HG03565 (cell line): ENCODE measurements around the gene NDUFAF8.

Experiments
- ATAC-seq: cut with Tn5 transposase; IDR thresholded peaks from one replicate; pipeline ENCODE4 v1.9.1; 2021; ENCODE audit warnings: mild to moderate bottlenecking, moderate library complexity; ENCODE audit not compliant: unreplicated experiment

NDUFAF8 gene

DNA sequence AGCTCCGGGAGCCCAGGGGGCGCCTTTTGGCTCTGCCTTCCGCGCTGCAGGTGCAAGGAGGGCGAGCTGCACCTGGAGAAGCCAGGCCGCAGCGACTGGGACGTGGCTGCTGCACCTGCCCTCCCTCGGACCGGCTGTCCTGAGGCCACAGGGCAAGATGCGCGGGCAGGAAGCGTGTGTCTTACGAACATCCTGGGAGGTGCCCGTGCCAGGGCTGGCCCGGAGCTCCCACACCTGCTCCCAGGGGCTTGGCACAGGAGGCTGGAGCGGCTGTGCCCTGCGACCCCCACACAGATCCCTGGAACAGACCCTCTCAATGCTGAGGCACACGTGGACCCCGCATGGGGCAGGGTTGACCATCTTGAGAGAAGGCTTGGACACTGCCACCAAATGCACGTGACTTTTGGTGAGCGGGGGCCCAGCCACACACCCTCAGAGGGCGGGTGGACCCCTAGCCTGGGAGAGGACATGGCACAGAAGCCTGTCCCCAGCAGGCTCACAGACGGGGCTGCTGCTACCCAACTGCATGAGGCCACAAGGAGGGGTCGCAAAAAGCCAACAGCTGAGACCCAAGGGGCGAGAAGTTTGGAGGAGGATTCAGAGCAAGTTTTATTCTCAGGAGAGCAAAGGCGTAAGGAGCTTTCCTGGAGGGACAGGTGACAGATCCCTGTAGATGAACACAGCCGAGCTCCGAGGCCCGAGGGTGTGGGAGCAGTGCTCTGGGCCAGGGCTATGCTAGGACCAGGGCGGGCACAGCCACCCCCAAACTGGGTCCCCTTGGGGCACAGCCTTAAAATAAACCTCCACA lies 11.4 kb downstream of the NDUFAF8 start:
- ATAC-seq, result no peak

DNA sequence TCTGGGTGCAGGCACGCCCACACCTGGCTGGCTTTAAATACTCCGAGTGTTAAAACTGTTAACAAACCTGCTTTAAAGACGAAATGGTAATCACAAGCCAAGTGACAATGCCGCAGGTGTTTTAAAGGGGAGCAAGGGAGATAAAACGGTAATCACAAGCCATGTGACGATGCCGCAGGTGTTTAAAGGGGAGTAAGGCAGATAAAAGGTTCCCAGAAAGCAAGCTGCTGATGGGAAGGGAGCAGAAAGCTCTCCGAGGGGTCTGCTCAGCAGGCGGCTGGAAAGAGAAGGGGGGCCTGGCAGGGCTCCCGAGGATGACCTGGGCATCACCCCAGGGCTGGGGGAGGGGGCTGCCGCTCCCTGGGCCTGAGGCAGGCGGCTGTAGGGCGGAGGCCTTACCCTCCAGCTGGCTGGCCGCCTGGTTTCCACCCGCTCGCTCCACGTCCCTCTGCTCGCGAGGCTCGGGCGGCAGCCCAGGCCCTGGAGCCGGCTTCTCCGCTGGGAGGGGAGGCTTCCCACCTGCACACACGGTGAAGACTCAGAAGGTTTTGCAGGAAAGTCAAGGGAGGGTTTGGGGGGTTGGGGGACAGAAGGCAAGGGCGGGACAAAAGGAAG lies 12.1 kb downstream of the NDUFAF8 start:
- no peak for ATAC-seq

DNA sequence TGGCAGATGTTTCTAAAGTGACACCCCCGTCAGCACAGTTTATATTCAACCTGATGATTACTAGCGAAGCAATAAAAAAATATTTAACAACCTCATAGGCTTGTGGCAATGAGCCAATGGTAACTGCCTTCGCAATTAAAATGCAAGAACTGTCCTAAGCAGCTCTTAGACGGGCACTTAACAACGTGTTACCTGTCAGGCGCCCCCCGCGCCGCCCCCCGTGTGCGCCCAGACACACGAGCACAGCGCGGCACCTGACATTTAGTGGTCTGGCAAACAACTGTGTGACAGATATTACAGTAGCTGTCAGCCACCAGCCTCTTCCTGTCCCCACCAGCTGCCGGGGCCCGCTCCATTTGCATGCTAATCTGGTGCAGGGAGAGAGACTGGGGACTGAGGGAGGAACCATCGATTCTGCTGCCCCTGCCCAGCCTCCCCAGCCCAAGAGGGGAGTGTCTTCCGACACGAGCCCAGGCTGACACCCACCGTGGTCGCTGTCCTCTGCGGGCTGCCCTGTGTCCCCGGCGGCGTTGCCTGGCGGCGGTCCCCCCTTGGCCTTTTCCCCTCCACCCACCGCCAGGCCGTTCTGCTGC lies 12.7 kb downstream of the NDUFAF8 start:
- ATAC-seq, result no peak

- ATAC-seq, result no peak
These were observed 13.3 kb downstream of the NDUFAF8 start for GRCh38 chr17:81252326-81252986.

DNA sequence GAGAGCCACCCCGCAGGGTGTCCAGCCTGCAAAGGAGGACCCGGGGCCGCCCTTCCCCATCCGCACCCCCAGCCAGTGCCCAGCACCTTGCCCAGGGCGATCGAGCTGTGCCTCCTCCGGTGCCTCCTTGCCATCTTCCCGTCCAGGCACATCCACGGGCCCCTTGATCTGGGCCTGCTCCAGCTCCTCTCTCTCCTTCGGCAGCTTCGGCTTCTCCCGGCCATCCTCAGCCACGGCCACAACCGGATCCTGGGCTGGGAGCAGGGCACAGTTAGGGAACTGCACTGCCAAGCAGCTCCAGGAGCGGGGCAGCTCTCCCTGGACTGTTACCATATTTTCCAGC lies 13.8 kb downstream of the NDUFAF8 start:
- no peak for ATAC-seq

DNA sequence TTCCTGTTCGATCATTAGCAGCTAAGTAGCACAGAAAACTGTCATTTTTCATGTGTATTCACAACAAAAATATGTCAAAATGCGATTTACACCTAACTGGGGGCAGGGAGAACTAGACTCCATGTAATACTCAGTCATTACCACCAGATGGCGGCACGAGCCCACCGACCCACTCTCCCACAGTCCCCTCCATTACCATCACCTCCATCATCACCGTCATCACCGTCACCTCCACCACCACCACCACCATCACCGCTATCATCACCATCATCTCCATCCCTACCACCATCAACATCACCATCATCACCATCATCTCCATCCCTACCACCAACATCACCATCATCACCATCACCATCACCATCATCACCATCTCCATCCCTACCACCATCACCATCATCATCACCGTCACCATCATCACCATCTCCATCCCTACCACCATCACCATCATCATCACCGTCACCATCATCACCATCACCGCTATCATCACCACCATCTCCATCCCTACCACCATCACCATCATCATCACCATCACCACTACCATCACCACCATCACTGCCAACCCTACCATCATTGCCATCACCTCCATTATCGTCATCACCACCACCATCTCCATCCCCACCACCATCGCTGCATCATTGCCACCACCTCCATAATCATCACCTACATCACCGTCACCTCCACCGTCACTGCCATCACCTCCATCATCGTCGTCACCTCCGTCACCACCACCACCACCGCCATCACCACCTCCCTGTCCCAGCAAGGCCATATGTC lies 14.4 kb downstream of the NDUFAF8 start:
- no peak for ATAC-seq

DNA sequence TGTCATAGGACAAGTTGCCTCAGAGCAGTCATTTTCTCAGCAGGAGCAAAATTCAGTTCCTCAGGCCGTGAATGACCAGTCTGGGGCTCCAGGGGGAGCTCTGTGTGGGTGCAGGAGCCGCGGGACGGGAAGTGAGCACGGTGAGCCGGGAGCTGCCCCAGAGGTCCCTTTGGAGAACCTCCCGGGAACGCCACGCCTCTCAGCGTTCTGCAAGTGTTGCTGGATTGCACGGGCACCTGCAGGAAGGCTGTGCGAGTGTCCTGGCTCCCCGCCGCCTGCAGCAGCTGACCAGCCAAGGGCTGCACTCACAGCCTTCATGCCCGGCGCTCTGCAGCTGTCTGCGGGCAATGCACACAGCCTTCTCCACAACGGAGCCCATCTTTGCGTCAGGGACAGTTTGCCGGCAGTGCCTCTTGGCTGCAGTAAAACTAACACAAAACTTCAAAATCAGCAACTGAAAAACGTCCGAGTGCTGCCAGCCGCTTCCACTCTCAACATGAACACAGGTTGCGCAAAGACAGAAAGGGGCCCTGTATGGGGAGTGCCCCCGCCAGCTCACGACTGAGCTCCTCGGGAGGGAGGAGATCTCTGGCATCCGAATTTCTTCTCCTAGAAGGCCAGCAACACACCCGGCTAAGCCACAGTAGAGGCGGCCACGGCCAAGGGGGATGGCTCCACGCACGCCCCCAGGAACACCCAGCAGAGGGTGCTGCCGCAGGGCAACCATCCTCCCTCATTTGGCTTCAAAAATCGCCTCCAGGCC lies 16.0 kb downstream of the NDUFAF8 start:
- ATAC-seq, result no peak

DNA sequence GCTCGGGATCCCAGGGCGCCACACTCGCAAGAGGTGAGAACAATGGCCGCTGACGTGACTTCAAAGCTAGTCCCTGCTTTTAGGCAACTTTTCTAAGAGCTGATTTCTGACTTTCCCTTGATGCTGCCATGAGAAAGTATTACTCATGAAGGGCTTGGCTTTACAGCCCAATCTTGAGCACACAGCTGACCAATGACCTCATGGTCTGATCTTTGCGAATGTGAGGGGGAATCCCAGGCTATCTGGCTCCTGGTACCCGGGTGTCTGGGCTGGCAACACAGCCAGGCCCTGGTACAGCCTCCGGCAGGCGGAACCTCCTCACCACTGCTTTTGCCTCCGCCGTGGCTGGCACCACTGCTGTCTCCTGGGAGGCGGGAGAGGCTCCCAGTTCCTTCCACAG lies 17.5 kb downstream of the NDUFAF8 start:
- ATAC-seq, result no peak

DNA sequence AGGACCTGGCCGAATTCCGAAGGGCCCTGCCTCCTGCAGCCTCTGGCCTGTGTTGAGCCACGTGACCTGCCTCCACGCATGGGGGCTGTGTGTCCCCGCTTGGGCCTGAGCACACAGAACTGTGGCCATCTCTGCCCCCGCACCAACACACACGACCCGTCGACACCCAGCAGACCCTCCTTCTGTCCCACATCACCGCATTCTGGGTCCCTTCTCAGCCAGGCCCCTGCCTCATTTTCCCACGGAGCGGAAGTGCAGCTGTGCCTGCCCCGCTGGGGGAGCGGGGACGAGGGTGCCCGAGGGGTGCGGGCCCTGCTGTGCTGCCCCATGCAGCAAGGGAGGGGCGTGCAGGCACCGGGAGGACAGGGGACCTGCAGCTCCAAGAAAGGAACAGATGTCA lies 18.4 kb downstream of the NDUFAF8 start:
- no peak for ATAC-seq

DNA sequence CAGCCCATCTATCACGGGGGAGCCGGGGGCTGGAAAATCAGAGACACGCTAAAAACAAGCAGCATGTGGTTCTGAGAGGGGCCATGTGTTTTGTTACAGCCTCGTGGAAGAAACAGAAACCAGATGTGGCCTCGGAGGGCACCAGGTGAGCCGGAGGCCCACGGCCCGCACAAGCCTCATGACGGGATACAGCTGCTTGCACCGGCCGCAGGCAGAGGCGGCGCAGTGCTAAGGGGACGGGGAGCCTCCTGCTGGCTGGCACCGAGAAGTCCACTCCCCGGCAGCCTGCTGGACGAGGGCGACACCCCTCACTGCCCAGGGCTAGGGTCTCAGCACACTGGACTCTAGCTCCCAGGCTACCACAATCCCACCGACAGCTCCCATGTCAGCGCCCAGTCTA lies 19.2 kb downstream of the NDUFAF8 start:
- ATAC-seq, result no peak

GRCh38 chr17:81259058-81259605 lies 20.0 kb downstream of the NDUFAF8 start:
- no peak for ATAC-seq

DNA sequence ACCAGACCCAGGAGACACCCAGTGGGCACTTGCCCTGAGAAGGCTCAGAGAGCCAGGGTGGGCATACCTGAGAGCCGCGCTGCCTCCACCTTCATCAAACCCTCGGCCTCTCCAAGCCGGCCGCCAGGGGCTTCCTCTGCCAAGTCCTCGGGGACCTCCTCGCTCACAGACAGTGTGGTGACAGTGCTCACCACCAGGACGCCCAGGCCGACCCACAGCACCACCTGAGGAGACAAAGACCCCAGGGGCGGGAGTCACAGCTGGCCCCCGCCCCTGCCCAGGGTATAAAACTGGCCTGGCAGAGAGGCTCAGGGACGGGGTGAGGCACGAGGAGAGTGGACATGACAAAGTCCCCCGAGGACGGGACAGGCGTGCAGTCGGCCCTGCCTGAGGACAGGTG lies 21.1 kb downstream of the NDUFAF8 start:
- ATAC-seq, result no peak

- no peak for ATAC-seq
These were observed 21.5 kb downstream of the NDUFAF8 start for GRCh38 chr17:81260641-81261040.

GRCh38 chr17:81261096-81261495 lies 22.0 kb downstream of the NDUFAF8 start:
- ATAC-seq, result no peak

DNA sequence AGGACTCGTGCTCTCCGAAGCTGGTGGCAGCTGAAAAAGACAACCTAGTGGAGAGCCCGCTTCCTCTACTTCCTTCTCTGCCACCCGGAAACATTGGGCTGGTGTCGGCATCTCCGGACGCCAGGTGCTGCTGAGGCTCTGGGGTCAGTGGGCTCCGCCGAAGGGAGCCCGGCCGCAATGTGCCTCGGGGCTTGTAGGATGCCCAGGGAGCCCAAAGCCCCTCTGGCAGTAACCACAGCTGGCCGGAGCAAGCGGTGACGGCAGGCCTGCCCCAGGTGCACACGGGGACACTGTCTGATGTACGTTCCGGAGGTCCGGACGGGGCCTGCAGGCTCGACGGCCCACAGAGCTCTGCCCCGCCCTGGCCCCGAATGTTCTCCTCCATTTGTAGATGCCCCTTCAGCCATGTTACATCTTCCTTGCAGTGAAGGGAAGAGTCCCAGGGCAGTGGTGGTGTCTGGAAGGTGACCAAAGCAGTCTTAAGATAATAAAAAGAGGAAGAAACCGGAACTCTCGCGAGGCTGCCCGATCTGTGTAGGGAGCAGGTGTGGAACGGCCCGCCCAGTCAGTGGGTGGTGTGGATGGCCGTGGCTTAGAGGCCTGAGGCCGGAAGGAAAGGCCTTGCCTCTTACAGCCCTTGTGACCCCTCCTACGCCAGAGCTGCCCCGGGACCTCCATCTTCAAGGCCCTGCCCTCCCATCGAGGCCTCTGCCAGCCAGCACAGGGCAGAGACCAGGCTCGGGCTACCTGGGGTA lies 22.6 kb downstream of the NDUFAF8 start:
- no peak for ATAC-seq

GRCh38 chr17:81263371-81264181 lies 24.5 kb downstream of the NDUFAF8 start:
- ATAC-seq, result no peak

- ATAC-seq, result no peak
These were observed 25.5 kb downstream of the NDUFAF8 start for GRCh38 chr17:81264640-81265039.

DNA sequence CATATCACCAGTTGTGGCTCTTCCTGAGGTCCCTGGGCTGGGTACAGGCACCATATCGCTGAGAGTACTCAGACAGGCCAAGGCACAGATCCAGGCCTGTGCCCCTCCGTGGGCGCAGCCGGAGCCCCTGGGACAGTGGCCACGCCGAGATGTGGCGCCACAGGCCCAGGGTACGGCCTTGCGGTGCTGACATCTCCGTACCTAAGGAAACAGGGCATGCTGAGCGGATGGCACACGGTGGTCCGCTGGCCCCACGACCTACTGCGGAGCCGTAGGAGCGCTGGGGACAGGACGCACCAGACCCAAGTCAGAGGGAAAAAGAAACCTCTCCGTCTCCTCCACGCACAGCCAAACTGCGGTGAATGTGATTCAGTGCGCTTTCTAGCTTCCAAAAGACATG lies 26.5 kb downstream of the NDUFAF8 start:
- no peak for ATAC-seq
